Neural progenitor cell (in vitro differentiated cells): Measurements from ENCODE around the gene CCDC183.

ENCODE experiments used
- EZH2 ChIP-seq: fragments of 200-600 bp; sonication (generic); IDR thresholded peaks from 2 replicates; pipeline ENCODE4 v1.6.1; 2017; ENCODE audit warnings: antibody characterized with exemption, mild to moderate bottlenecking, moderate library complexity
- TF ChIP-seq, protein P1 (sequence below): fragments of 200-600 bp; sonication (generic); IDR thresholded peaks from 2 replicates; pipeline ENCODE4 v1.5.1; 2017; ENCODE audit warnings: antibody characterized with exemption, mild to moderate bottlenecking

GRCh38 chr9:136757328-136757727 is 38.8 kb upstream of the CCDC183 start:
- TF ChIP-seq, protein P1, sequence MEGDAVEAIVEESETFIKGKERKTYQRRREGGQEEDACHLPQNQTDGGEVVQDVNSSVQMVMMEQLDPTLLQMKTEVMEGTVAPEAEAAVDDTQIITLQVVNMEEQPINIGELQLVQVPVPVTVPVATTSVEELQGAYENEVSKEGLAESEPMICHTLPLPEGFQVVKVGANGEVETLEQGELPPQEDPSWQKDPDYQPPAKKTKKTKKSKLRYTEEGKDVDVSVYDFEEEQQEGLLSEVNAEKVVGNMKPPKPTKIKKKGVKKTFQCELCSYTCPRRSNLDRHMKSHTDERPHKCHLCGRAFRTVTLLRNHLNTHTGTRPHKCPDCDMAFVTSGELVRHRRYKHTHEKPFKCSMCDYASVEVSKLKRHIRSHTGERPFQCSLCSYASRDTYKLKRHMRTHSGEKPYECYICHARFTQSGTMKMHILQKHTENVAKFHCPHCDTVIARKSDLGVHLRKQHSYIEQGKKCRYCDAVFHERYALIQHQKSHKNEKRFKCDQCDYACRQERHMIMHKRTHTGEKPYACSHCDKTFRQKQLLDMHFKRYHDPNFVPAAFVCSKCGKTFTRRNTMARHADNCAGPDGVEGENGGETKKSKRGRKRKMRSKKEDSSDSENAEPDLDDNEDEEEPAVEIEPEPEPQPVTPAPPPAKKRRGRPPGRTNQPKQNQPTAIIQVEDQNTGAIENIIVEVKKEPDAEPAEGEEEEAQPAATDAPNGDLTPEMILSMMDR = no peak
- TF ChIP-seq EZH2 = no peak
